Ovary (tissue), 9 donors: Measurements from ENCODE around the gene ZNF800. TPM values are rescaled to one million over a fixed set of nuclear protein-coding genes. Genes with fewer than 3 reads are reported as not detected.

Experiments used
- DNase-seq, 5 donors: peaks; one replicate each; pipeline ENCODE4 v3.0.0-alpha.2; 2019 to 2020
- H3K27ac ChIP-seq, 2 donors: fragments of 200-600 bp; one replicate each; pipeline versions ENCODE4 v1.5.1 to v1.8.0; 2019 to 2022
- H3K27me3 ChIP-seq: fragments of 200-600 bp; one replicate; pipeline ENCODE4 v1.8.0; 2022
- H3K36me3 ChIP-seq: fragments of 200-600 bp; sonication (generic); one replicate; pipeline ENCODE4 v1.5.1; 2019
- H3K4me1 ChIP-seq: one replicate; pipeline ENCODE4 v1.8.1; 2013; ENCODE audit warnings: mild to moderate bottlenecking, moderate library complexity; ENCODE audit not compliant: insufficient read depth
- H3K4me3 ChIP-seq: fragments of 200-600 bp; sonication (generic); one replicate; pipeline ENCODE4 v1.5.1; 2017
- H3K9me3 ChIP-seq, 2 donors: fragments of 200-600 bp in 1 of 2; sonication (generic) in 1 of 2; one replicate each; pipeline versions ENCODE4 v1.5.1 to v1.8.1; 2013 to 2019; ENCODE audit warnings: mild to moderate bottlenecking in 1 of 2, moderate library complexity in 1 of 2
- EP300 ChIP-seq: sonication (generic); formaldehyde crosslinking; IDR thresholded peaks from one replicate; pipeline ENCODE4 v1.6.1; 2017; ENCODE audit warnings: antibody characterized with exemption
- POLR2A ChIP-seq: fragments of 450-650 bp; IDR thresholded peaks from one replicate; pipeline ENCODE4 v1.6.1; 2017; ENCODE audit warnings: antibody characterized with exemption, mild to moderate bottlenecking, moderate library complexity
- WGBS, 3 donors: extraction: QIAGEN DNeasy Blood & Tissue Kit in 1 of 3; methylation state at CpG; one replicate each; pipeline versions ENCODE4 v1.1.5 to v1.1.7; 2013 to 2017; 5-methylcytosine and 5-hydroxymethylcytosine counted together
- intact Hi-C, 4 donors: fragments of 100-400 bp; cut with DNase I; formaldehyde crosslinking; loops; one replicate each; pipeline versions ENCODE4 v1.11.0 to v1.15.1; 2022 to 2023
- polyA plus RNA-seq, 2 donors: library from polyadenylated mRNA; stranded (reverse); fragments of 200-250 nt in 1 of 2; fragments of 350-450 nt in 1 of 2; fragmentation: Illumina TruSeq in 1 of 2; extraction: RNeasy Lipid Tissue Mini Kit (QIAGEN cat#74804) in 1 of 2; gene quantifications; one replicate each; pipeline ENCODE4 v1.2.3, GENCODE V29; 2013 to 2014
- total RNA-seq, 7 donors: library from RNA; depleted of rRNA in 2 of 7; stranded (reverse); fragments of >200 nt in 2 of 7; fragmentation: NEBNext Ultra II Directional in 3 of 7; extraction: Animal tissue kit (Norgen Biotek cat#: 25700) in 3 of 7; gene quantifications; one replicate each; pipeline versions ENCODE4 v1.1.0 to v1.2.4, GENCODE V29; 2016 to 2023
- TF ChIP-seq, protein P1 (sequence below), 3 donors: fragments of 450-650 bp in 2 of 3; fragments of 200-600 bp in 1 of 3; IDR thresholded peaks; one replicate each; pipeline versions ENCODE4 v1.5.1 to v1.8.0; 2016 to 2022; ENCODE audit warnings: antibody characterized with exemption in 3 of 3, mild to moderate bottlenecking in 1 of 3
- donor health status: DM: no; HTN: no; CAD: no; lungs with moderate emphysema.
- donor health status: DM: no; HTN: no; CAD: no.
- donor health status: Bipolar disorder and iron deficiency.
- donor health status: DM: yes; HTN: yes; CAD: no.
- donor health status: DM: no; HTN: no; CAD: no.
- donor health status: DM: yes; HTN: yes; CAD: no.

The ZNF800 gene
- total and polyA plus RNA-seq, 9 donors: 7.3 to 36.2 (median 28.1) TPM

GRCh38 chr7:127415060-127415742, 22.7 kb upstream of the ZNF800 start:
- intact Hi-C loops: no loop called here
- Histone ChIP-seq H3K36me3 (no peaks in the 10 kb centered on the region), H3K27me3 (no peaks in the 10 kb centered on the region), H3K4me3 (no peak overlapping the region), H3K27ac (no peak overlapping the region), H3K9me3 (no peaks in the 10 kb centered on the region), H3K4me1 (no peaks in the 10 kb centered on the region)
- WGBS, 3 donors: 91 to 95% (median 94%) methylated on average over 4 of the region's 4 CpGs
- DNase-seq: no peak
- TF ChIP-seq, protein P1, sequence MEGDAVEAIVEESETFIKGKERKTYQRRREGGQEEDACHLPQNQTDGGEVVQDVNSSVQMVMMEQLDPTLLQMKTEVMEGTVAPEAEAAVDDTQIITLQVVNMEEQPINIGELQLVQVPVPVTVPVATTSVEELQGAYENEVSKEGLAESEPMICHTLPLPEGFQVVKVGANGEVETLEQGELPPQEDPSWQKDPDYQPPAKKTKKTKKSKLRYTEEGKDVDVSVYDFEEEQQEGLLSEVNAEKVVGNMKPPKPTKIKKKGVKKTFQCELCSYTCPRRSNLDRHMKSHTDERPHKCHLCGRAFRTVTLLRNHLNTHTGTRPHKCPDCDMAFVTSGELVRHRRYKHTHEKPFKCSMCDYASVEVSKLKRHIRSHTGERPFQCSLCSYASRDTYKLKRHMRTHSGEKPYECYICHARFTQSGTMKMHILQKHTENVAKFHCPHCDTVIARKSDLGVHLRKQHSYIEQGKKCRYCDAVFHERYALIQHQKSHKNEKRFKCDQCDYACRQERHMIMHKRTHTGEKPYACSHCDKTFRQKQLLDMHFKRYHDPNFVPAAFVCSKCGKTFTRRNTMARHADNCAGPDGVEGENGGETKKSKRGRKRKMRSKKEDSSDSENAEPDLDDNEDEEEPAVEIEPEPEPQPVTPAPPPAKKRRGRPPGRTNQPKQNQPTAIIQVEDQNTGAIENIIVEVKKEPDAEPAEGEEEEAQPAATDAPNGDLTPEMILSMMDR (IDR thresholded peaks at IDR 0.05): no peak
- no peak for TF ChIP-seq EP300
- TF ChIP-seq POLR2A: no peak

- H3K9me3 ChIP-seq: no peaks in the 10 kb centered on the region
- no peak overlapping the region for H3K4me3 ChIP-seq
- H3K27ac ChIP-seq: no peak overlapping the region
- TF ChIP-seq POLR2A (no peak), EP300 (no peak)
- TF ChIP-seq, protein P1 (IDR thresholded peaks at IDR 0.05): no peak
- H3K27me3 ChIP-seq: no peaks in the 10 kb centered on the region
- no peak for DNase-seq
- H3K36me3 ChIP-seq: no peaks in the 10 kb centered on the region
- H3K4me1 ChIP-seq: no peaks in the 10 kb centered on the region
- 81 to 86% (median 84%) methylated on average over 2 of the region's 2 CpGs for whole genome bisulfite sequencing, 3 donors
- intact Hi-C loops: no loop called here
Observed at GRCh38 chr7:127413962-127414361, 21.5 kb upstream of the ZNF800 start.

DNA sequence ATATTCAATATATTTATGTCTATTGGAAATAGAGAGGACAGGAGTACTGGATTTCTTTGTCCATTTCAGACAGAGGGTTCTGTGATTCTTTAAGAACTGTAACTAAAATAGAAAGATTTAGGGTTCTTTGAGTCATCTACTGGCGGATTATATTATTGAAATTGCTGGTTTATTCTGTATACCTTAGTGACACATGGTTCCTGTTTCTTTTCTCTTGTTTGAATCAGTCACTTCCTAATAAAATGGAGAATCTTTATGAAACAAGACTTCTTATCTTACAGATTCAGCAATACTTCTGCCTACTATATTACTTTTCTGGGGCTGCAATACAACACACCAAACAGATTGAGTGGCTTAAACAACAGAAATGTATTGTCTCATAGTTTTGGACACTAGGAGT, 20.8 kb upstream of the ZNF800 start:
- Histone ChIP-seq H3K27ac (no peak overlapping the region), H3K4me1 (no peaks in the 10 kb centered on the region), H3K36me3 (no peaks in the 10 kb centered on the region), H3K27me3 (no peaks in the 10 kb centered on the region), H3K4me3 (no peak overlapping the region), H3K9me3 (no peaks in the 10 kb centered on the region)
- DNase-seq: no peak
- intact Hi-C loops: no loop called here
- 71 to 78% (median 73%) methylated on average over 1 of the region's 1 CpG for WGBS, 3 donors
- no peak for TF ChIP-seq POLR2A
- TF ChIP-seq EP300: no peak
- TF ChIP-seq, protein P1 (IDR thresholded peaks at IDR 0.05): no peak

DNA sequence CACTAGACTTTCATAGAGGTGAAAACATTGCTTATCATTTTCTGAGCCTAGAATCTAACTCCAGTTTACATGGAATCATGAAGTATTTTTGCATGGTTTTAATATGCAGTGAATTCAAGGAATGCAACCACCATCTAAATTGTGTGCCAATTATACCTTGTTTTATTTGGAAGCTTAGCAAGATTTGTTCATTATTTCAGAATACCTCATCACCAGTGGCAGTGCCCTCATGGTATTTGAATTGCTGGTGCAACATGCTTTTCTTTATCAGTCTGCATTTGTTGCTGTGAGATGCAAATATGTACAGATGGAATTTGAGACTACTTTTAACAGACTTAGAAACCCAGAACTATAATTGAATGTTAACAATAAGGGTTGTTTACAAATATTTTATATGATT, 18.7 kb upstream of the ZNF800 start:
- no peaks in the 10 kb centered on the region for H3K4me1 ChIP-seq
- intact Hi-C loops: no loop called here

More for the DNA sequence above, 18.7 kb upstream of the ZNF800 start:
- no peak for TF ChIP-seq EP300
- TF ChIP-seq, protein P1 (IDR thresholded peaks at IDR 0.05): no peak
- TF ChIP-seq POLR2A: no peak
- Histone ChIP-seq H3K4me3 (no peak overlapping the region), H3K27ac (no peak overlapping the region), H3K36me3 (no peaks in the 10 kb centered on the region), H3K9me3 (no peaks in the 10 kb centered on the region), H3K27me3 (no peaks in the 10 kb centered on the region)
- DNase-seq: no peak
